ENCODE results near the gene FSTL5. TPM values are rescaled to one million over a fixed set of nuclear protein-coding genes. Genes with fewer than 3 reads are reported as not detected.

Gene FSTL5
- total RNA-seq, 1 experiment from 2014 or later: not detected

DNA sequence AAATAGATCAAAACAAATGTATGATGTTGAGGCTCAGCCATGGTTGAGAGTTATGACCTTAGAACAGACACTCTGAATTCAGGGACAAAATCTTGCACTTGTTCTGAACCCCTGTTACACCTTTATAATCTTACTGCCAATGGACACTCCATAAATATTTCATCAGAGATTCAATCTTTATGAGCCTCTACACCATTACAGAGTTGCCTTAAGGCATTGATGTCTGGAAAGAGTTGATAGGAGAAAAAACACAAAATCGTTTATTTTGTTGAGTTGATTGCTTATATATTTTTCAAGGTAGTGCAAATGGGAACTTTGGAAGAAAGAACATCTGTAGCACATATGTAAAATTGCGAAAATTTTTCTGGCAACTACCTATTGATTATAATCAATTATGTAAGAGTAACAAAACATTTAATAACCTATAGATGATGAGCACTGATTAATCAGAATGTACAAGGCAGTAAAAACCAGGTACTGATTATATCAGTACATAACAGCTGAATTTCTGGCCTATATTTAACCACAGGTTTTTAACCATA is 568.5 kb downstream of the FSTL5 start:
- H2BK20ac ChIP-seq (ENCODE audit: low read depth, low read length, poor library complexity, severe bottlenecking): no peak overlapping the region
- no peak overlapping the region for H3T11ph ChIP-seq (ENCODE audit: low read length)
- H4K91ac ChIP-seq (ENCODE audit: insufficient read length, low read depth, low read length): no peak overlapping the region
- H4K8ac ChIP-seq (replicated peaks; ENCODE audit: insufficient read length, low read depth, low read length): no peak overlapping the region
- H3K4me2 ChIP-seq (ENCODE audit: insufficient read depth, insufficient read length, low read length): no peak overlapping the region
- H3K23ac ChIP-seq (ENCODE audit: insufficient read length, low read depth, low read length): no peak overlapping the region
- H3K9me3 ChIP-seq (ENCODE audit: control insufficient read depth, low read depth, low read length): no peaks in the 10 kb centered on the region
- no CpG with 5 or more reads among the region's 2 CpGs for WGBS (ENCODE audit: extremely low coverage, insufficient read length, low lambda C conversion rate)
- no peak overlapping the region for H3K56ac ChIP-seq (ENCODE audit: insufficient read length, low read depth, low read length)
- Mint-ChIP-seq H3K27me3 (ENCODE audit: low read depth) (no peaks in the 10 kb centered on the region), H3K4me3 (no peak overlapping the region), H3K4me1 (peaks cover 0 to 7% of the 10 kb centered on the region in 2 experiments; a peak in 1 of 4 replicates), H3K27ac (no peak overlapping the region; a peak in 1 of 7 replicates), H3K36me3 (ENCODE audit: insufficient read depth in 1 of 3, low read depth in 3 of 3) (peaks cover 0 to 2% (median 0%) of the 10 kb centered on the region in 3 experiments; a peak in 1 of 7 replicates), H3K9me3 (no peaks in the 10 kb centered on the region; a peak in 2 of 5 replicates)
- no peak overlapping the region for H4K5ac ChIP-seq (ENCODE audit: insufficient read length, low read depth, low read length)
- no peak overlapping the region for H2AK5ac ChIP-seq (ENCODE audit: insufficient read length, low read length)
- no peaks in the 10 kb centered on the region for H3K79me2 ChIP-seq (ENCODE audit: insufficient read depth, low read length)
- no peak overlapping the region for H2BK120ac ChIP-seq (ENCODE audit: low read depth, low read length, poor library complexity, severe bottlenecking)
- TF ChIP-seq, protein P1, sequence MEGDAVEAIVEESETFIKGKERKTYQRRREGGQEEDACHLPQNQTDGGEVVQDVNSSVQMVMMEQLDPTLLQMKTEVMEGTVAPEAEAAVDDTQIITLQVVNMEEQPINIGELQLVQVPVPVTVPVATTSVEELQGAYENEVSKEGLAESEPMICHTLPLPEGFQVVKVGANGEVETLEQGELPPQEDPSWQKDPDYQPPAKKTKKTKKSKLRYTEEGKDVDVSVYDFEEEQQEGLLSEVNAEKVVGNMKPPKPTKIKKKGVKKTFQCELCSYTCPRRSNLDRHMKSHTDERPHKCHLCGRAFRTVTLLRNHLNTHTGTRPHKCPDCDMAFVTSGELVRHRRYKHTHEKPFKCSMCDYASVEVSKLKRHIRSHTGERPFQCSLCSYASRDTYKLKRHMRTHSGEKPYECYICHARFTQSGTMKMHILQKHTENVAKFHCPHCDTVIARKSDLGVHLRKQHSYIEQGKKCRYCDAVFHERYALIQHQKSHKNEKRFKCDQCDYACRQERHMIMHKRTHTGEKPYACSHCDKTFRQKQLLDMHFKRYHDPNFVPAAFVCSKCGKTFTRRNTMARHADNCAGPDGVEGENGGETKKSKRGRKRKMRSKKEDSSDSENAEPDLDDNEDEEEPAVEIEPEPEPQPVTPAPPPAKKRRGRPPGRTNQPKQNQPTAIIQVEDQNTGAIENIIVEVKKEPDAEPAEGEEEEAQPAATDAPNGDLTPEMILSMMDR (conservative IDR thresholded peaks at IDR 0.05): no peak
- no peak overlapping the region for H3K9ac ChIP-seq (ENCODE audit: extremely low read depth, insufficient read length, low read length)
- H3K4ac ChIP-seq (ENCODE audit: low read depth, low read length): no peak overlapping the region
- no peak overlapping the region for H2BK5ac ChIP-seq (ENCODE audit: insufficient read length, low read length)
- no peaks in the 10 kb centered on the region for H3K4me1 ChIP-seq (ENCODE audit: insufficient read depth, low read length)
- no peak overlapping the region for H2AFZ ChIP-seq (ENCODE audit: low read length)
- no peak overlapping the region for H3K27ac ChIP-seq (ENCODE audit: insufficient read length, low read depth, low read length)
- H3K18ac ChIP-seq (ENCODE audit: insufficient read length, low read depth, low read length): no peak overlapping the region
- no peak overlapping the region for H3K14ac ChIP-seq (ENCODE audit: insufficient read depth, low read length)
- DNase-seq: no peak
- H2BK15ac ChIP-seq (ENCODE audit: low read depth, low read length): no peak overlapping the region
- no peak overlapping the region for H2BK12ac ChIP-seq (ENCODE audit: insufficient read length, low read depth, low read length)
- H3K79me1 ChIP-seq (ENCODE audit: insufficient read depth, low read depth, low read length, poor library complexity, severe bottlenecking): no peaks in the 10 kb centered on the region
- no peaks in the 10 kb centered on the region for H3K23me2 ChIP-seq (ENCODE audit: insufficient read length, low read depth, low read length, poor library complexity, severe bottlenecking)
- H3K27me3 ChIP-seq (ENCODE audit: insufficient read depth, low read length): no peaks in the 10 kb centered on the region
- H4K20me1 ChIP-seq (ENCODE audit: control insufficient read depth, insufficient read depth, insufficient read length): no peaks in the 10 kb centered on the region

Measured in H9 (cell line).